GM23338 (cell line): ENCODE measurements around the gene RASA3. TPM values are rescaled to one million over a fixed set of nuclear protein-coding genes. Genes with fewer than 3 reads are reported as not detected.

Experiments
- ATAC-seq: fragments of 200-7000 bp; cut with Tn5 transposase; 3 replicates; pipeline ENCODE4 v1.9.1; 2020
- DNase-seq: peaks from one replicate; pipeline ENCODE4 v3.0.0-alpha.2; 2015; ENCODE audit warnings: low spot score
- H2AFZ ChIP-seq: fragments of 200-600 bp; sonication (generic); 2 replicates; pipeline ENCODE4 v1.8.0; 2016; ENCODE audit warnings: antibody characterized with exemption, mild to moderate bottlenecking, moderate library complexity
- H3F3A ChIP-seq: fragments of 200-600 bp; sonication (generic); replicated peaks from 2 replicates; pipeline ENCODE4 v1.8.0; 2017; ENCODE audit warnings: antibody characterized with exemption, mixed run types, low read depth
- H3K27ac ChIP-seq: fragments of 200-600 bp; sonication (generic); 2 replicates; pipeline ENCODE4 v1.6.1; 2016; ENCODE audit warnings: low read depth
- H3K27me3 ChIP-seq: fragments of 200-600 bp; sonication (generic); 2 replicates; pipeline ENCODE4 v1.8.0; 2016; ENCODE audit warnings: mild to moderate bottlenecking, mixed run types, moderate library complexity; ENCODE audit not compliant: insufficient read depth
- H3K36me3 ChIP-seq: fragments of 200-600 bp; sonication (generic); 2 replicates; pipeline ENCODE4 v1.8.0; 2016; ENCODE audit warnings: mild to moderate bottlenecking; ENCODE audit not compliant: insufficient read depth
- H3K4me1 ChIP-seq: fragments of 200-600 bp; sonication (generic); 2 replicates; pipeline ENCODE4 v1.8.0; 2016; ENCODE audit warnings: mild to moderate bottlenecking, moderate library complexity; ENCODE audit not compliant: insufficient read depth
- H3K4me2 ChIP-seq: fragments of 200-600 bp; sonication (generic); 2 replicates; pipeline ENCODE4 v1.7.1; 2017; ENCODE audit warnings: mixed run types
- H3K4me3 ChIP-seq: fragments of 200-600 bp; sonication (generic); 2 replicates; pipeline ENCODE4 v1.6.1; 2016; ENCODE audit warnings: mixed run types
- H3K79me2 ChIP-seq: fragments of 200-600 bp; sonication (generic); replicated peaks from 2 replicates; pipeline ENCODE4 v1.8.0; 2017; ENCODE audit warnings: mild to moderate bottlenecking; ENCODE audit not compliant: insufficient read depth
- H3K9me2 ChIP-seq: fragments of 200-600 bp; sonication (generic); 2 replicates; pipeline ENCODE4 v1.8.0; 2017; ENCODE audit not compliant: insufficient read depth
- H4K20me1 ChIP-seq: fragments of 200-600 bp; sonication (generic); replicated peaks from 2 replicates; pipeline ENCODE4 v1.8.0; 2017; ENCODE audit warnings: mild to moderate bottlenecking; ENCODE audit not compliant: insufficient read depth
- H3K27ac Mint-ChIP-seq: 2 replicates; pipeline ENCODE4 v1.8.0; 2020; ENCODE audit warnings: inconsistent platforms, mild to moderate bottlenecking, moderate library complexity, mixed read lengths
- H3K27me3 Mint-ChIP-seq: 3 replicates; pipeline ENCODE4 v1.8.0; 2022; ENCODE audit warnings: low read depth, mild to moderate bottlenecking, moderate library complexity, mixed read lengths, inconsistent platforms; ENCODE audit not compliant: insufficient read depth, poor library complexity
- H3K36me3 Mint-ChIP-seq: 3 replicates; pipeline ENCODE4 v1.8.0; 2021; ENCODE audit warnings: low read depth, mild to moderate bottlenecking, inconsistent platforms, moderate library complexity, mixed read lengths
- H3K4me1 Mint-ChIP-seq: 3 replicates; pipeline ENCODE4 v1.8.0; 2020; ENCODE audit warnings: mild to moderate bottlenecking, inconsistent platforms, mixed read lengths
- H3K4me3 Mint-ChIP-seq: 3 replicates; pipeline ENCODE4 v1.8.0; 2021; ENCODE audit warnings: moderate library complexity, mild to moderate bottlenecking, inconsistent platforms, mixed read lengths
- H3K9me3 Mint-ChIP-seq: 3 replicates; pipeline ENCODE4 v1.8.0; 2020; ENCODE audit warnings: moderate library complexity, mild to moderate bottlenecking, inconsistent platforms, mixed read lengths
- CREB1 ChIP-seq: fragments of 250-450 bp; sonication (Bioruptor Pico); IDR thresholded peaks from 2 replicates; pipeline ENCODE4 v1.5.0; 2020; ENCODE audit warnings: low read depth, mild to moderate bottlenecking, moderate library complexity
- CTCF ChIP-seq, 2 experiments: fragments of 200-600 bp in 1 of 2; sonication (generic) in 1 of 2; conservative IDR thresholded peaks; 2 replicates each; pipeline versions ENCODE4 v1.5.1 to v1.6.1; 2016 to 2017; ENCODE audit warnings: antibody characterized with exemption in 2 of 2, low read depth in 2 of 2, mild to moderate bottlenecking in 2 of 2, moderate library complexity in 1 of 2
- ETS1 ChIP-seq: IDR thresholded peaks from 2 replicates; pipeline ENCODE4 v1.6.1; 2016; ENCODE audit warnings: antibody characterized with exemption
- EZH2 ChIP-seq: fragments of 200-600 bp; sonication (generic); IDR thresholded peaks from one replicate; pipeline ENCODE4 v1.8.0; 2017; ENCODE audit warnings: antibody characterized with exemption, mild to moderate bottlenecking, low read depth; ENCODE audit not compliant: unreplicated experiment
- EZH2phosphoT487 ChIP-seq: fragments of 200-600 bp; sonication (generic); IDR thresholded peaks from one replicate; pipeline ENCODE4 v1.8.1; 2018; ENCODE audit warnings: antibody characterized with exemption; ENCODE audit not compliant: unreplicated experiment
- JUNB ChIP-seq: IDR thresholded peaks from one replicate; pipeline ENCODE4 v1.6.1; 2016; ENCODE audit warnings: antibody characterized with exemption; ENCODE audit not compliant: unreplicated experiment
- NANOG ChIP-seq: IDR thresholded peaks from 2 replicates; pipeline ENCODE4 v1.6.1; 2016; ENCODE audit warnings: antibody characterized with exemption, borderline replicate concordance
- POLR2AphosphoS5 ChIP-seq: IDR thresholded peaks from 2 replicates; pipeline ENCODE4 v1.6.1; 2016; ENCODE audit warnings: antibody characterized with exemption, low read depth
- REST ChIP-seq: IDR thresholded peaks from one replicate; pipeline ENCODE4 v1.6.1; 2018; ENCODE audit warnings: antibody characterized with exemption; ENCODE audit not compliant: unreplicated experiment
- STAT1 ChIP-seq: IDR thresholded peaks from one replicate; pipeline ENCODE4 v1.6.1; 2016; ENCODE audit warnings: antibody characterized with exemption; ENCODE audit not compliant: unreplicated experiment
- ZNF114 ChIP-seq: fragments of 250-450 bp; sonication (Bioruptor Pico); IDR thresholded peaks from 2 replicates; pipeline ENCODE4 v1.5.0; 2020; ENCODE audit warnings: mild to moderate bottlenecking, moderate library complexity
- ZNF331 ChIP-seq: fragments of 250-450 bp; sonication (Bioruptor Pico); IDR thresholded peaks from 2 replicates; pipeline ENCODE4 v1.5.0; 2020; ENCODE audit warnings: low read depth, mild to moderate bottlenecking, moderate library complexity
- ZNF462 ChIP-seq: fragments of 250-450 bp; sonication (Bioruptor Pico); IDR thresholded peaks from 2 replicates; pipeline ENCODE4 v1.5.0; 2020; ENCODE audit warnings: mild to moderate bottlenecking, moderate library complexity
- polyA plus RNA-seq: library from polyadenylated mRNA; unstranded; fragments of >200 nt; fragmentation: Nextera tagmentation; extraction: Ambion mirVana; gene quantifications from 2 replicates; pipeline ENCODE4 v1.2.1, GENCODE V29; 2016
- total RNA-seq: library from RNA; depleted of rRNA; stranded (reverse); fragments of >200 nt; shearing (Covaris generic); gene quantifications from 2 replicates; pipeline ENCODE4 v1.2.3, GENCODE V29; 2014

RASA3 gene
- total and polyA plus RNA-seq, 2 experiments from 2014 or later = 11.2 to 20.7 TPM

- Histone ChIP-seq H3K27me3 (no peaks in the 10 kb centered on the region), H4K20me1 (no peaks in the 10 kb centered on the region), H3K4me2 (no peak overlapping the region), H3K4me3 (no peak overlapping the region), H3K79me2 (no peaks in the 10 kb centered on the region), H3K27ac (no peak overlapping the region), H3K4me1 (no peaks in the 10 kb centered on the region), H3K36me3 (no peaks in the 10 kb centered on the region), H3K9me2 (no peaks in the 10 kb centered on the region), H3F3A (no peaks in the 10 kb centered on the region), H2AFZ (no peak overlapping the region)
- H3K27ac Mint-ChIP-seq = no peak overlapping the region
- TF ChIP-seq CREB1 (CRISPR knock-in tag) = no peak
- no peak for TF ChIP-seq STAT1
- TF ChIP-seq REST = no peak
- no peak for TF ChIP-seq CTCF (conservative IDR thresholded peaks at IDR 0.05; ENCODE audit: low read depth in 2 of 2)
- TF ChIP-seq EZH2phosphoT487 = no peak
- no peak for TF ChIP-seq POLR2AphosphoS5
- TF ChIP-seq ZNF114 (CRISPR knock-in tag) = no peak
- no peak for TF ChIP-seq JUNB
- no peak for TF ChIP-seq ETS1
- TF ChIP-seq ZNF331 (CRISPR knock-in tag) = no peak
- TF ChIP-seq NANOG = no peak
- no peak for TF ChIP-seq ZNF462 (CRISPR knock-in tag)
- no peak for TF ChIP-seq EZH2
- H3K4me1 Mint-ChIP-seq = peaks cover 11% of the 10 kb centered on the region
- peaks cover 17% of the 10 kb centered on the region for H3K27me3 Mint-ChIP-seq
- ATAC-seq = no peak
- DNase-seq = no peak
- no peak overlapping the region for H3K4me3 Mint-ChIP-seq
- no peaks in the 10 kb centered on the region for H3K36me3 Mint-ChIP-seq
- no peaks in the 10 kb centered on the region for H3K9me3 Mint-ChIP-seq
These were observed 194.2 kb downstream of the RASA3 start for GRCh38 chr13:113938246-113938645.
